HepG2 (cell line): ENCODE data around the gene DCDC2. TPM values are rescaled to one million over a fixed set of nuclear protein-coding genes. Genes with fewer than 3 reads are reported as not detected.

Source experiments
- AHR ChIP-seq: IDR thresholded peaks from 2 replicates; pipeline ENCODE4 v1.6.1; 2018; ENCODE audit warnings: missing genetic modification reagents, missing compliant biosample characterization
- CCAR2 ChIP-seq: fragments of 200-400 bp; formaldehyde crosslinking; optimal IDR thresholded peaks from 2 replicates; pipeline ENCODE3; 2018; ENCODE audit warnings: low read depth, mild to moderate bottlenecking, low read length, moderate library complexity
- DNMT1 ChIP-seq: sonication (generic); formaldehyde crosslinking; IDR thresholded peaks from 2 replicates; pipeline ENCODE4 v1.5.1; 2020; ENCODE audit warnings: mild to moderate bottlenecking, missing genetic modification reagents
- FIP1L1 ChIP-seq: fragments of 200-400 bp; formaldehyde crosslinking; IDR thresholded peaks from 2 replicates; pipeline ENCODE4 v1.6.1; 2018; ENCODE audit warnings: low read depth, mild to moderate bottlenecking, low read length, moderate library complexity, borderline replicate concordance; ENCODE audit not compliant: insufficient read depth
- ISL2 ChIP-seq: sonication (generic); formaldehyde crosslinking; IDR thresholded peaks from 2 replicates; pipeline ENCODE4 v1.5.0; 2020; ENCODE audit warnings: missing genetic modification reagents
- MAFF ChIP-seq: IDR thresholded peaks from 2 replicates; pipeline ENCODE4 v1.6.1; 2011; ENCODE audit warnings: low read depth, low read length, improper control_type of control experiment
- MXI1 ChIP-seq: IDR thresholded peaks from 3 replicates; pipeline ENCODE4 v1.6.1; 2012; ENCODE audit warnings: low read depth, low read length, inconsistent platforms, borderline replicate concordance
- NR0B2 ChIP-seq: sonication (generic); formaldehyde crosslinking; IDR thresholded peaks from 2 replicates; pipeline ENCODE4 v1.4.0; 2020; ENCODE audit warnings: mild to moderate bottlenecking, missing genetic modification reagents
- PAF1 ChIP-seq: IDR thresholded peaks from 2 replicates; pipeline ENCODE4 v1.6.1; 2016; ENCODE audit warnings: missing genetic modification reagents, missing compliant biosample characterization
- PLRG1 ChIP-seq: fragments of 450-650 bp; conservative IDR thresholded peaks from 2 replicates; pipeline ENCODE4 v1.6.1; 2016
- TSC22D2 ChIP-seq: sonication (generic); formaldehyde crosslinking; IDR thresholded peaks from 2 replicates; pipeline ENCODE4 v1.5.1; 2020; ENCODE audit warnings: missing genetic modification reagents, mild to moderate bottlenecking, borderline replicate concordance
- WIZ ChIP-seq: sonication (generic); formaldehyde crosslinking; IDR thresholded peaks from 2 replicates; pipeline ENCODE4 v1.5.1; 2020; ENCODE audit warnings: mild to moderate bottlenecking, missing genetic modification reagents
- ZBTB26 ChIP-seq: IDR thresholded peaks from 2 replicates; pipeline ENCODE4 v1.6.1; 2016; ENCODE audit warnings: missing compliant biosample characterization, missing genetic modification reagents, borderline replicate concordance
- ZBTB38 ChIP-seq: sonication (generic); formaldehyde crosslinking; IDR thresholded peaks from 2 replicates; pipeline ENCODE4 v1.5.1; 2020; ENCODE audit warnings: mild to moderate bottlenecking, missing genetic modification reagents
- ZHX1 ChIP-seq: sonication (generic); formaldehyde crosslinking; IDR thresholded peaks from 2 replicates; pipeline ENCODE4 v1.8.1; 2022; ENCODE audit warnings: low read depth, mild to moderate bottlenecking, missing genetic modification reagents
- ZNF160 ChIP-seq: sonication (generic); formaldehyde crosslinking; IDR thresholded peaks from 2 replicates; pipeline ENCODE4 v1.8.0; 2022; ENCODE audit warnings: mild to moderate bottlenecking, inconsistent platforms, missing genetic modification reagents
- ZNF280D ChIP-seq: sonication (generic); formaldehyde crosslinking; IDR thresholded peaks from 2 replicates; pipeline ENCODE4 v1.5.1; 2020; ENCODE audit warnings: mild to moderate bottlenecking, missing genetic modification reagents
- ZNF335 ChIP-seq: sonication (generic); formaldehyde crosslinking; IDR thresholded peaks from 2 replicates; pipeline ENCODE4 v1.4.0; 2020; ENCODE audit warnings: missing genetic modification reagents
- ZNF44 ChIP-seq: sonication (generic); formaldehyde crosslinking; IDR thresholded peaks from 2 replicates; pipeline ENCODE4 v1.5.1; 2020; ENCODE audit warnings: mild to moderate bottlenecking, missing genetic modification reagents
- ZNF446 ChIP-seq: sonication (generic); formaldehyde crosslinking; IDR thresholded peaks from 2 replicates; pipeline ENCODE4 v1.5.0; 2020; ENCODE audit warnings: mild to moderate bottlenecking, missing genetic modification reagents
- ZNF788 ChIP-seq: sonication (generic); formaldehyde crosslinking; IDR thresholded peaks from 2 replicates; pipeline ENCODE4 v1.5.0; 2020; ENCODE audit warnings: mild to moderate bottlenecking, missing genetic modification reagents, borderline replicate concordance
- polyA plus RNA-seq, 8 experiments: library from polyadenylated mRNA; depleted of rRNA in 3 of 8; stranded (reverse) in 7 of 8; unstranded in 1 of 8; fragments of >200 nt; fragmentation: Illumina TruSeq in 4 of 8; extraction: Trizol in 4 of 8; gene quantifications; 2 replicates each; pipeline versions ENCODE4 v1.2.1 to v1.2.3, GENCODE V29; 2011 to 2016; ENCODE audit warnings: low read depth in 4 of 8, missing spikeins in 1 of 8, mixed read lengths in 1 of 8; ENCODE audit not compliant: insufficient read depth in 1 of 8
- total RNA-seq, 5 experiments: library from RNA; depleted of rRNA; stranded (reverse); fragments of >200 nt; fragmentation: Illumina TruSeq; extraction: Trizol; gene quantifications; 2 replicates each; pipeline ENCODE4 v1.2.3, GENCODE V29; 2016; ENCODE audit warnings: low read depth in 1 of 5

Gene DCDC2
- total and polyA plus RNA-seq, 2 of the 13 experiments (the other 11 are each of a cell fraction or from before 2014, with no cell fraction given) = 9.0 to 36.2 TPM

GRCh38 chr6:24313251-24314141 is 44.4 kb downstream of the DCDC2 start (continued):
- TF ChIP-seq FIP1L1 (no peak), NR0B2 (CRISPR knock-in tag) (no peak), TSC22D2 (CRISPR knock-in tag) (no peak), ZNF788 (CRISPR knock-in tag) (0 out of 2 replicates have a peak, but pooled peaks have one; percentile 26), ZBTB26 (CRISPR knock-in tag) (no peak), ZHX1 (no peak), ZNF335 (CRISPR knock-in tag) (peak; percentile 26; the same call in 1 of the 2 replicates), ZNF160 (CRISPR knock-in tag) (no peak), AHR (CRISPR knock-in tag) (no peak), MAFF (peak; percentile 87), ZNF44 (CRISPR knock-in tag) (no peak), CCAR2 (no peak), WIZ (no peak), MXI1 (peak; percentile 45; the same call in 2 of the 3 replicates), ISL2 (CRISPR knock-in tag) (peak; percentile 95), DNMT1 (CRISPR knock-in tag) (no peak), PLRG1 (no peak), PAF1 (no peak), ZBTB38 (CRISPR knock-in tag) (no peak), ZNF280D (no peak), ZNF446 (CRISPR knock-in tag) (no peak)
